Measurements from ENCODE around the gene ZNF764. TPM values are rescaled to one million over a fixed set of nuclear protein-coding genes. Genes with fewer than 3 reads are reported as not detected.

The ZNF764 gene
- total RNA-seq: 10.5 and 10.6 TPM in 2 replicates

DNA sequence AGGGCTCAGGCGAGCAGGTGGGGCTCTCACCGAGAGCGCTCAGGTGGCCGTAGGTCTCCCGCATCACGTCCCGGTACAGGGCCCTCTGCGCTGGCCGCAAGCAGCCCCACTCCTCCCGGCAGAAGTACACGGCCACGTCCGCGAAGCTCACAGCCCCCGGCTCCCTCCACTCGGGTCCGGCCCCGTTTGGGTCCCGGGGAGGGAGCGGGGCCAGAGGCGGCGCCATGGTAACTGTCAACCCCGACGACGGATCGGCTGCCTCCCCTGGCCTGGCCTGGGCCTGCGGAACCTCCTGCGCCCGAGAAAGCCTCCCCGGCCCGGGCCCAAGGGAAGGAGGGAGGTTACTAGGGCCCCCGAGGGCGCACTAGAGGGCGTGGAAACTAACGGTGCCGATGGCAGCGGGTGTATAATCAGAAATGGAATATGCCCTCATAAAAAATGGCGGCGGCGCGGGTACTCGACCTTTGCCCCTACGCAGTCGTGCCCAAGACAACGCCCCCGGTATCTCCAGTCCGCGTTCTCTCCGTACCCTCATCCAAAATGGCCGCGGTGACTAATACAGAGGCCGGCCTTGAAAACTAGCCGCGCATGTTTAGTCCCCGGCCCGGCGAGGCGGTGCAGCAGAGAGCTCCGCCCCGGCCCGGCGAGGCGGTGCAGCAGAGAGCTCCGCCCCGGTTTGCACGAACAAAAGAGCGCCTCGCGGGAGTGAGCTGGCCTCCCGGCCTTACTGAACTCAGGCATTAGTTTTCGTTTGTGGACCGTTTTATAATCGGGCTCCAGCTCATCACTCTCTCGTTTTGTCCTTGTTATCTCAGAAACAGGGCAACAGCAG, at the start of gene ZNF764:
ZNF764 (minus strand) TSS at position 418 of the 832 bp plus-strand sequence; CDS start at position 226, 192 bp downstream.

DNA sequence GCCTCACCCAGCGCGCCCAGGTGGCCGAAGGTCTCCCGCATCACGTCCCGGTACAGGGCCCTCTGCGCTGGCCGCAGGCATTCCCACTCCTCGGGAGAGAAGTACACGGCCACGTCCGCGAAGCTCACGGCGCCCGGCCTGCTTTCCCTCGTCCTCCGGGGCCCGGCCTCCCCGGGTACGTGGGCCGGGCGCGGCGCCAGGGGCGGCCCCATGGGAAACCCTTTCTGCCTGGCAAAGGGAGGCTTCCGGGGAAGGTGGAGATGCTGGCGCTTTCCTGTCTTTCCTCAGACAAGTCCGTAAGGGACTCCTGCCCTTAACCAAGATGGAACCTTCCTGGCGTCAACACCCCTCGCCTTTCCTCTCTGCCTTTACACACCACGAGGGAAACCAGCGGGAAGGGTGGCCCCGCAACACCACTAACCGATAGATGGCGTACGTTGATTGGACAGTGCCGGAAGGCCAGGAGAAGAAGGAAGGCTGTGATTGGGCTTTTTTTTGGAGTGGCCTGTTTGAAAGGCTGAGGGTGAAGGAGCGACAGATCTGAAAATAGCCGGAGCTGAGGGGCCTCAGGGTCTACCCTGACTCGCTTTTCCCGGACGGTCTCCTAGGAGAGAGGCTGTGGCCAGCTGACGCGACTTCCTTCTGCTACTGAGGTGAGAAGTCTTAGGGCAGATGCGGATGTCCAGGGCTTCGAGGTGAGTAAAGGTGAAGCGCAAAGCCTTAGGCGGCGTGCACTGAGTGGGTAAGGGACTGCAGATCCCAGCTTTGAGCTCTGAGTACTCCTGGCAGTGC, 27.4 kb upstream of the ZNF764 start, which contains the start of gene ZNF785:
ZNF785 (minus strand) TSS at position 298 of the 792 bp plus-strand sequence; CDS start at position 212, 86 bp downstream.

DNA sequence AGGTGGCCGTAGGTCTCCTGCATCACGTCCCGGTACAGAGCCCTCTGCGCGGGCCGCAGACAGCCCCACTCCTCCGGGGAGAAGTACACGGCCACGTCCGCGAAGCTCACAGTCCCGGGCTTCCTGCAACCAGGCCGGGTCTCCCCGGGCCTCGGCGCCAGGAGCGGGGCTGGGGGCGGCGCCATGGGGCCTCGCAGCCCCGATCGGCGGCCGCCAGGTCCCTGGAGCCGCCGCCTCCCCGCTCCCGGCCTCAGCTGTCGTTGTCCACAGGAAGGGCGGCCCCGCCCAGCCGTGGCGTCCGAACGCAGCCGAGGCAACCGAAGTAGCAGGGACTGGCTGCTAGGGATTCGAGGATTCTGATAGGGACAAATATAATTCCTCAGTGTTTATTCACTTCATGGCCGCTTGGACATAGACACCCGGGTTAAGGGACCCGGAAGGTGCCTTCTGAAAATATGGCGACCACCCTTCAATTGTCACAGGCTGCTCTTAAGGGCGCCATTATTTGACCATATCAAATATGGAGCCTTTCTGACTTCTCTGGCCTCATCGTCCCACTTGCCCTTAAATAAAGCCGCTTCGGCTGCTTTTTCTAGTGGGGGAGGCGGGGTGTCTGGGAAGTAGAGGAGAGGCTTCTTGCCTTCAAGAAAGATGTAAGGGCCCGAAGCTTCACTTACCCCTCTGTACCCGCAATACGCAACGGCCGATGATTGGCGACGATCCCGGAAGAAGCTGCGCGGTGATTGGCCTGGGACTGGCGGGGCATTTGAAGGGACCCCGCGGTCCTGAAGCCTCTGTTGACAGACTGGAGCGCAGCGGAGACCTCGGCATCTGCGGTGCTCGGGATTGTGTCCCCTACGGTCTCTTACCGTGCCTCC, 13.5 kb upstream of the ZNF764 start, which contains the start of gene ZNF688:
ZNF688 (minus strand) TSS at position 270 of the 878 bp plus-strand sequence; CDS start at position 185, 85 bp downstream.

DNA sequence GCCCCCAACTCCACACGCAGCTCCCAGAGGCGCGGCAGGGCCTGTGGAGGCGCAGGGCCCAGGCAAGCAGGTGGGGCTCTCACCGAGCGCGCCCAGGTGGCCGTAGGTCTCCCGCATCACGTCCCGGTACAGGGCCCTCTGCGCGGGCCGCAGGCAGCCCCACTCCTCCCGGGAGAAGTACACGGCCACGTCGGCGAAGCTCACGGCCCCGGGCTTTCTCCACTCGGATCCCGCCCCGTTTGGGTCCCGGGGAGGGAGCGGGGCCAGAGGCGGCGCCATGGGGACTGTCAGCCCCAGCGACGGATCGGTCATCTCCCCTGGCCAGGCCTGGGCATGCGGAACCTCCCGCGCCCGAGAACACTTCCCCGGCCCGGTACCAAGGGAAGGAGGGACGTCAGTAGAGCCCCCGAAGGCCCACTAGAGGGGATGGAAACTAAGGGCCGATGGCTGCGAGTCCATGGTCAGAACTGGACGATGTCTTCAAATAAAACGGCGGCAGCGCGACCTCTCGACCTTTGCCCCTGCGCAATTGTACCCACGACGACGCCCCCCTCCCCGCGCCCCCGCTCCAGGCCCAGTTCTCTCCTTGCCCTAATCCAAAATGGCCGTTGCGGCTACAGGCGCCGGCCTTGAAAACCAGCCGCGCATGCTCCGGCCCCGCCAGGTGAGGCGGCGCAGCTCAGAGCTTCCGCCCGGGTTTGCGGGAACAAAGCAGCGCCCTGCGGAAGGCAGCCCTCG, 23.6 kb downstream of the ZNF764 start, which contains the start of gene ZNF747:
ZNF747 (minus strand) TSS at position 491 of the 738 bp plus-strand sequence; CDS start at position 312, 179 bp downstream.

DNA sequence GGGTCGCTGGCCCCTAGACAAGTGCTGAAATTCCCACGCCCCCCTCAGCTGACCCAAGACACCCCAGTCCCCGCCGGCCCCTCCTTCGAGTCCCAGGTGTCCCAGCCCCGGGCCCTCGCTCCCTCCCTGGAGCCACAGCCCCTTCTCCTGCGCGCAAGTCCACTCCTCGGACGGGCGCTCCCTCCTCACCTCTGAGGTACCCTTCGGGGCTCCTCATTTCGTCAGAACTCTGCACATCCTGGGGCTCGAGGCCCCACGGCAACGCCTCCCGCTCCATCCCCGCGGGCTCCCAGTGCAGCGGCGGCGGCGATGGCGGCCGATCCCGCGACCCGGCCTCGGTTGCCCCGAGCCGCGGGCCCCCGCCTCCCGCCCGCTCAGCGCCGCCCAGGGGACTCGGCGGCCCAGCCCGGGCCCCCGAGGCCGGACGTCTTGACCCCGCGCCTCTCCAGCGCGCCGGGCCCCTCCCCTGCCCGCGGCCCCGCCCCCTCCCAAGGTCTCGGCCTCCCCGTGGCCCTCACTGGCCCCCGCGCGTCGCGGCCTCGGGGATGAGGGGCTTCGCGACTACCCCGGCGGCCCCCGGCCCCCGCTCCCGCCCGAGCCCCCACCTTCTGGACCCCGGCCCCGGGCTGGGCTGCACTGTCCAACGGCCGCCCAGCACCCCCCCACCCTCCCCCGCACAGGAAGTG, 31.9 kb downstream of the ZNF764 start, which contains the start of gene ZNF768:
ZNF768 (minus strand) TSS at position 430 of the 686 bp plus-strand sequence; CDS start at position 277, 153 bp downstream.

Small RNAs within 50 kb of the gene (small RNA-seq; reads per million reads assigned to genes)
- gene AC093249.4 (not detected), gene MIR4518 (not detected)

Other genes starting within 250 kb of the ZNF764 start
- gene CD2BP2, start 203.1 kb downstream of the ZNF764 start, total RNA-seq: 40.5 and 43.7 TPM in 2 replicates
- gene TBC1D10B, start 187.9 kb downstream of the ZNF764 start, total RNA-seq: 45.6 and 48.0 TPM in 2 replicates
- not detected in 2 replicates for gene MYL11, start 183.6 kb downstream of the ZNF764 start, total RNA-seq
- not detected in 2 replicates for gene SEPTIN1, start 175.8 kb downstream of the ZNF764 start, total RNA-seq
- 18.9 and 30.4 TPM in 2 replicates for gene ZNF48, start 163.0 kb downstream of the ZNF764 start, total RNA-seq
- gene ZNF771, start 150.8 kb downstream of the ZNF764 start, total RNA-seq: 9.3 and 14.7 TPM in 2 replicates
- 39.8 and 51.2 TPM in 2 replicates for gene DCTPP1, start 128.3 kb downstream of the ZNF764 start, total RNA-seq
- gene SEPHS2, start 112.5 kb downstream of the ZNF764 start, total RNA-seq: 10.8 and 12.1 TPM in 2 replicates
- not detected in 2 replicates for gene ITGAL, start 85.6 kb downstream of the ZNF764 start, total RNA-seq
- 25.3 and 32.0 TPM in 2 replicates for gene ZNF768, start 31.8 kb downstream of the ZNF764 start, total RNA-seq
- gene ZNF747, start 23.5 kb downstream of the ZNF764 start, total RNA-seq: 9.5 and 11.7 TPM in 2 replicates
- gene ZNF688, start 13.3 kb upstream of the ZNF764 start, total RNA-seq: 5.2 and 6.2 TPM in 2 replicates
- gene ZNF785, start 27.3 kb upstream of the ZNF764 start, total RNA-seq: 12.7 and 13.0 TPM in 2 replicates
- gene ZNF689, start 52.0 kb upstream of the ZNF764 start, total RNA-seq: 7.2 and 7.9 TPM in 2 replicates
- gene PRR14, start 92.6 kb upstream of the ZNF764 start, total RNA-seq: 11.4 and 15.7 TPM in 2 replicates
- gene FBRS, start 100.1 kb upstream of the ZNF764 start, total RNA-seq: 31.4 and 40.1 TPM in 2 replicates
- 30.4 and 31.7 TPM in 2 replicates for gene SRCAP, start 140.8 kb upstream of the ZNF764 start, total RNA-seq
- 20.9 and 25.4 TPM in 2 replicates for gene PHKG2, start 190.1 kb upstream of the ZNF764 start, total RNA-seq
- gene CFAP119, start 203.7 kb upstream of the ZNF764 start, total RNA-seq: 2.0 and 3.5 TPM in 2 replicates
- 89.9 and 94.1 TPM in 2 replicates for gene RNF40, start 203.9 kb upstream of the ZNF764 start, total RNA-seq
- gene ZNF629, start 228.8 kb upstream of the ZNF764 start, total RNA-seq: 13.9 and 18.3 TPM in 2 replicates